Transverse colon (tissue), 3 donors: ENCODE measurements around the gene ZBTB18.

Experiments
- CTCF ChIP-seq, 5 experiments: fragments of 200-600 bp in 3 of 5; fragments of 450-650 bp in 2 of 5; sonication (generic) in 3 of 5; IDR thresholded peaks; 1 replicate in 2 of 5; 2 replicates in 3 of 5; pipeline ENCODE4 v1.5.1; 2016 to 2017; ENCODE audit warnings: antibody characterized with exemption in 5 of 5, inconsistent platforms in 3 of 5, mild to moderate bottlenecking in 2 of 5, moderate library complexity in 1 of 5
- EP300 ChIP-seq: sonication (generic); formaldehyde crosslinking; IDR thresholded peaks from one replicate; pipeline ENCODE4 v1.6.1; 2017; ENCODE audit warnings: antibody characterized with exemption, low read depth
- POLR2A ChIP-seq: fragments of 450-650 bp; IDR thresholded peaks from one replicate; pipeline ENCODE4 v1.6.1; 2016; ENCODE audit warnings: antibody characterized with exemption, mild to moderate bottlenecking, moderate library complexity

- TF ChIP-seq CTCF (IDR thresholded peaks at IDR 0.05) (no peak), EP300 (no peak), POLR2A (no peak)
Measured at GRCh38 chr1:244082969-244083368, 31.9 kb downstream of the ZBTB18 start.
